ENCODE results near the gene GNB1L.

Gene GNB1L

GRCh38 chr22:19745155-19746101 is 109.2 kb downstream of the GNB1L start:
- no peak for FAIRE-seq

- FAIRE-seq: no peak
These were observed 110.2 kb downstream of the GNB1L start for GRCh38 chr22:19744350-19745006.

DNA sequence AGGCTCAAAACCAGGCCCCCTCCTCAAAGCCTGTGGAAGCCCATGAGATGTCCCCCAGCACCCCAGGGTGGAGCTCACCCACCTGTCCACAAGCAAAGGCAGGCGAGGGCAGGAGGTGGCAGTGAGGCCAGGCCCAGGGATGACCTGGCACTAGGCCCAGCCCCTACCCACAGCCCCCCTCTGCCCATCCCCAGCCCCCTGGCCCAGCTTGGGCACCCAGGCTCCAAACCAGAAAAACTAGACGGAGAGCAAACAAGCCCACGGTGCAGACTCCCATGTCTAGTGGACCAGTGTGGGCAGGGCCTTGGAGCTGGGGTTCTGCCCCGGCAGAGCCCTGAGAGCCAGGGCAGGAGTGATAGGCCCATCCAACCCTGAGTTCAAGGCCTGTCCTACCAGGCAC is 111.0 kb downstream of the GNB1L start:
- no peak for FAIRE-seq

DNA sequence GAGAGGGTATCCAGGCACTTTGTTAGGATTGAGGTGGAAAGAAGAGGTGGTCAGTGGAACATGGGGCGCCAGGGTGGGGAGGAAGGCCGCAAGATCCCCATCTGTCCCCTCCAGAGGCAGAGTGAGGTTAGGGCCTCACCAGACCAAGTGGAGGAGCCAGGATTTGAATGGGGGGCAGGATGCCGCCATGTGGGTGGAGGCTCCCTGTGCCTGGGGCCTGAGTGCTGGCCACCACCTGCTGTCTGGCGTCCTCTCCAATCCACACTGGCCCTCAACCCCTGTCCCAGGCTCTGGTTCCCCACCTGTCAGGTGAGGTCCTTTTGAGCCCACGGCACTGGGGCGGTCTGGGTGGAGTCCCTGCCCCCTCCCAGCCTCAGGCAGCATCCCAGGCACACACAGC is 111.6 kb downstream of the GNB1L start:
- no peak for FAIRE-seq

DNA sequence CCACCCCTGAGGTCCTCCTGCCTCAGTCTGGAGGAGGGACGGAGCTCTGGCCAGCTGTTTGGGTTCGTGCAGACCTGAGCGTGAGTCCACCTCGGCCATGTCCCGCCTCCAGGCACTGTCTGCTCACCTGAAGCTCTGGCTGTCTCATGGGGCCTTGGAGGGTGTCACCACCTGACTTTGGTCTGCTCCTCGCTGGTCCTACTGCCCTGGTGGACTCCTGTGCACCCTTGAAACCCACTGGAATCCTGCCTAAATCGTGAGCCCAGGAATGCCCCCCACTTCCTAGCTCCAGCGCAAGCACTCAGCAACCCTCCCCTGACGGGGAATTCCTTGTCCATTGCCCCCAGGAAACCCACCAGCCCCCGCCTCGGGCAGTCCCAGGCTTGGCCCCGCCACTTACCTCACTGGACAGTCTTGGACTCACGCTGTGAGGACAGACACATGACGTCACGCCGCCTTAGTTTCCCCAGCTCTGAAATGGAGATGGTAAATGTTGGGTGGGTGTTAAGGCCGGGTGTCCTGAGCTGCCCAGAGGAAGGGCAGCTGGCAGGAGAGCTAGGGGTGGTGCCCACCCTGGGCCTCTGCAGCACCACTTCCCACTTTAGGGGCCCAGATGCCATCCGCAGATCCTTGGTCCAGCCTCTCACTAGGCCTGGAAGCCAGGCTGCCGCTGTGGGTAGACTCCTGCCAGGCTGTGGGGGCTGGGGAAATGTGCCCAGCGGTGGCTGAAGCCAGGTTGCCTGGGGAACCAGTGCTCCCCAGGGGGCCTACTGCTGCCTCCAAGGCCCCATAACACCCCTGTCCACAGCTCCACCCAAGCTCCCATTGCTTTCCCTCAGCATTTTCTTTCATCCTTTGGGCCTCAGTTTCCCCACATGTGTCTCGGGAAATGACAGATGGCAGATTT is 112.3 kb downstream of the GNB1L start:
- no peak for FAIRE-seq

DNA sequence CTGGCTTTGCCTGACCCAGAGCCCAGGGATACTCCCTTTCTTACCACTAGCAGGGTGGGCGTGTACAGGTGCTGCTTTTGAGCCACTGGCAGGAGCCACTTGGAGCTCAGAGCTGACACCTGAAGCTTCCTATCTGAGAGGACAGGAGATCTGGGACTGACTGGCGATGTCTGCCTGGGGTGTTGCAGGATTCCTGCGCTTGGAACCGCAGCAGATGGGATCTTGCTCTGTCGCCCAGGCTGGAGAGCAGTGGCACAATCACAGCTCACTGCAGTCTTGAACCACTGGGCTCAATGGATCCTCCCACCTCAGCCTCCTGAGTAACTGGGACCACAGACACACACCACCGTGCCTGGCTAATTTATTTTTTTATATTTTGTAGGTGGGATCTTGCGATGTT is 113.6 kb downstream of the GNB1L start:
- FAIRE-seq: no peak

DNA sequence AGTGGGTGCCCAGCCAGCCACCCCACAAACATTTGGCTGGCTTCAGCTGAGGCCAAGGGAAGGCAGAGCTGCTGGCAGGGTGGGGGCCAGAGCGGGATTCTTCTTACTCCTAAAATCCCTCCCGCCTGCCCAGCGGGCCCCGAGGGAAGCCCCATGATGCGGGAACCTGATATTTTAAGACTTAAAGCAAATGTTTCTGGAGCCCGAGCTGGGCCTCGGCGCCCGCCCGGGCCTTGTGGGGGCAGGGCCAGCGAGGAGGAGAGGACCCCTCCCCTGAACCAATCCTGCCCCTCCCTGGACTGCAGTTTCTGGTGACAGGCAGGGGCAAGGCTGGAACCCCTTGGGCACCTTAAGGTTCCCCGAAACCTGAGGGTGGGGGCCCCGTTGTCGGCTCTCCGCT is 114.1 kb downstream of the GNB1L start:
- FAIRE-seq: no peak

DNA sequence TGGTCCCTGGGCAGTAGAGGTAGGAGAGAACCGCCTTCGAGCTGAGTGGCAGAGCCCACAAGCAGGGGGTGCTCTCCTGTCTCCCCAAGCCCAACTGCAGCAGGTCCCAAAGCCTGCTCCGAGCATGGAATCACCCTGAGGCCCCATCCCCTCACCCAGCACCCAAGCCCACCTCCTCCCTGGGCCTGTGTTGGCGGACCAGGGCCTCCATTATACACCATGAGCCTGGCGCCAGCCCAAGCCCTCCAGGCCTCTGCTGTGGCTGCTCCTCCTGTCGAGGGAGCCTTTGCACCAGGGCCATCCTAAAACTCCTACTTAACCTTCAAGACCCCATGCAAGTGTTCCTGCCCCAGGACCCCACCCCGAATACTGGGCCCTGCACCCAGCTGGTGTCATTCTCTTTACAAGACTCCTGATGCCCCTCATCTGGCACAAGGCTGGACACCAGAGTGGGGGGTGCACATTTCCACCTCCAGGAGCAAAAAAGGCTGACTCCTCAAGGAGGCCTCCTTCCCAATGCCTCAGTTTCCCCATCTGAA is 114.7 kb downstream of the GNB1L start:
- no peak for FAIRE-seq

DNA sequence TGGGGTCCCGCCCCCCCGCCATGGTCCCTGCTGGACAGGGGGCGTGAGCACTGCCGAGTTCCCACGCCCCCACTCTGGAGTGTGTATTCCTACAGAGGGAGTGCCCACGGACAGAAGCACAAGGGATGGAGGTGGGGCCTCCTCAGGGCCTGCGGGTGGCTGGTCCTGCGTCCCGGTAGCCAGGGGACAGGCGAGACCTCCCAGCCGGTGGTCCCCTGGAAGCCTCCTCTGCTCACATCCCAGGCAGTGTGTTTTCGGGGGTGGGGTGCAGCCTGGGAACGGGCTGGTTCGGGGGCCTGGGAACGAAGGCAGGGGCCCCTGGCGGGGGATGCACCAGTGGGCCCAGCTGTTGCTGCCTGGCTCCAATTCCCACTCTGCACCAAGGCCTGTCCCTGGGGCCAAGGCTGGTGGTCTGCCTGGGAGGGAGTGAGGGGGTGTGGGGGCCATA is 115.2 kb downstream of the GNB1L start:
- no peak for FAIRE-seq

- FAIRE-seq: no peak
These were observed 115.8 kb downstream of the GNB1L start for GRCh38 chr22:19738664-19739447.

- FAIRE-seq: no peak
These were observed 116.6 kb downstream of the GNB1L start for GRCh38 chr22:19737846-19738663.

- no peak for FAIRE-seq
These were observed 118.8 kb downstream of the GNB1L start for GRCh38 chr22:19735665-19736510.

DNA sequence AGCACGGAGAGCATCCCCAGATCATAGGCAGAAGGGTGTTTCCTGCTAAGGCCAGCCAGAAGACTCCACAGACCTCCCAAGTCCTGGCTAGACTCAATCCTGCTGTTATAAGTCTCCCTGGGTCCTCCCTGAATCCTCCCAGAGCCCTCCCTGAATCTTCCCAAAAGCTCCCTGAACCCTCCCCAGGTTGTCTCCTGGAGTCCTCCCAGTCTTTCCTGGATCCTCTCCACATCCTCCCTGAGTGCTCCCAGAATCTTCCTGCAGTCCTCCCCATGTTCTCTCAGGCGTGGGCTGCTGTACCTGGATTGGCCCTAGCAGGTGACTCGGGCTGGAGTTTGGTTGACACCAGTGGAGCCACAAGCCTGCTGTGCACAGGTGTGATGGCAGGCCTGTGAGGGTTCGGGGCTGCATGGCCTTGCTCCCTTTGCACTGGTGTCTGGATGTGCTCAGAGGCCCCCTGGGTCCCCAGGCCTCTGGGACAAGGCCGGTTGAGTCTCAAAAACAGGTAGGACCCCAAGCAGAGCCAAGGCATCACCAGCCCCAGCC is 119.8 kb downstream of the GNB1L start:
- FAIRE-seq: no peak

- no peak for FAIRE-seq
These were observed 120.5 kb downstream of the GNB1L start for GRCh38 chr22:19734163-19734562.

DNA sequence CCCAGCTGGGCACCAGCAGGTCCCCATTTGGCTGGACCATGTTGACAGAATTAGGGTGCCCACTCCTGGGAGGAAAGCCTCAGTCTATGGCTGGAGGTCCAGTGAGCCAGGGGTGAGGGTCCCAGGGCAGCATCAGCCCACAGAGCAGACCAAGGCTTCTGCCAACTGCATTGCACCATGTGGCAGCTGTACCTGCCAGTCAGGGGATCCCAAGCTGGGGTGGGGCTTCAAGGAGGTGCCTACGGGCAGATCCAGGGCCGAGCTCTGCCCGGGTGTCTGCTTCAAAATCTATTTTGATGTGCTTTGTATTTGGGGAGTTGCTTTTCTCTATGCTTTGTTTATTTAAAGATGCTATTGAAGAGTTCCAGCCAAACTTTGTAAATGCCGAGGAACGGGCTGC is 120.9 kb downstream of the GNB1L start:
- no peak for FAIRE-seq

Data from islet of Langerhans (tissue), 1 donor.